Smooth muscle cell (in vitro differentiated cells): ENCODE data around the gene AP5S1. TPM values are rescaled to one million over a fixed set of nuclear protein-coding genes. Genes with fewer than 3 reads are reported as not detected.

Experiments
- DNase-seq: peaks from one replicate; lab custom pipeline; 2025; ENCODE audit not compliant: unreplicated experiment; lab: John Stamatoyannopoulos, UW
- H2AFZ ChIP-seq: fragments of 200-600 bp; sonication (generic); 2 replicates; pipeline ENCODE4 v1.6.0; 2016; ENCODE audit warnings: antibody characterized with exemption, low read depth, mild to moderate bottlenecking
- H3F3A ChIP-seq: fragments of 200-600 bp; sonication (generic); 2 replicates; pipeline ENCODE4 v1.6.0; 2017; ENCODE audit warnings: antibody characterized with exemption, low read depth
- H3K27ac ChIP-seq: fragments of 200-600 bp; sonication (generic); 2 replicates; pipeline ENCODE4 v1.5.1; 2016; ENCODE audit warnings: low read depth, mild to moderate bottlenecking
- H3K27me3 ChIP-seq: fragments of 200-600 bp; sonication (generic); 2 replicates; pipeline ENCODE4 v1.6.1; 2016; ENCODE audit warnings: low read depth, mild to moderate bottlenecking
- H3K36me3 ChIP-seq: fragments of 200-600 bp; sonication (generic); 2 replicates; pipeline ENCODE4 v1.5.1; 2016; ENCODE audit warnings: low read depth
- H3K4me1 ChIP-seq: fragments of 200-600 bp; sonication (generic); 2 replicates; pipeline ENCODE4 v1.5.1; 2016; ENCODE audit warnings: low read depth
- H3K4me2 ChIP-seq: fragments of 200-600 bp; sonication (generic); 2 replicates; pipeline ENCODE4 v1.6.0; 2016; ENCODE audit warnings: mild to moderate bottlenecking
- H3K4me3 ChIP-seq: fragments of 200-600 bp; sonication (generic); 2 replicates; pipeline ENCODE4 v1.5.1; 2016; ENCODE audit warnings: mild to moderate bottlenecking
- H3K79me2 ChIP-seq: fragments of 200-600 bp; sonication (generic); 2 replicates; pipeline ENCODE4 v1.6.0; 2016; ENCODE audit warnings: low read depth, mild to moderate bottlenecking
- H3K9ac ChIP-seq: fragments of 200-600 bp; sonication (generic); 2 replicates; pipeline ENCODE4 v1.6.0; 2016; ENCODE audit warnings: low read depth
- H3K9me3 ChIP-seq: fragments of 200-600 bp; sonication (generic); replicated peaks from 2 replicates; pipeline ENCODE4 v1.5.1; 2016; ENCODE audit warnings: low read depth
- H4K20me1 ChIP-seq: fragments of 200-600 bp; sonication (generic); 2 replicates; pipeline ENCODE4 v1.6.0; 2016; ENCODE audit warnings: low read depth
- CTCF ChIP-seq: fragments of 200-600 bp; sonication (generic); IDR thresholded peaks from 2 replicates; pipeline ENCODE4 v1.5.1; 2017; ENCODE audit warnings: borderline replicate concordance, mild to moderate bottlenecking, antibody characterized with exemption; ENCODE audit not compliant: insufficient read depth, poor library complexity, severe bottlenecking
- WGBS: methylation state at CpG from one replicate; pipeline ENCODE4 v1.1.7; 2016; ENCODE audit warnings: low lambda C conversion rate; 5-methylcytosine and 5-hydroxymethylcytosine counted together
- polyA plus RNA-seq: library from polyadenylated mRNA; unstranded; fragments of >200 nt; fragmentation: Nextera tagmentation; extraction: Ambion mirVana; gene quantifications from 2 replicates; pipeline ENCODE4 v1.2.1, GENCODE V29; 2016
- total RNA-seq: library from RNA; depleted of rRNA; stranded (reverse); fragments of >200 nt; gene quantifications from 2 replicates; pipeline ENCODE4 v1.2.3, GENCODE V29; 2014

Gene AP5S1
- total and polyA plus RNA-seq, 2 experiments from 2014 or later, result 3.1 to 14.7 TPM

- 97% methylated on average over 6 of the region's 6 CpGs for WGBS
Observed at GRCh38 chr20:3858689-3859088, 38.3 kb downstream of the AP5S1 start.

GRCh38 chr20:3861191-3861590 lies 40.8 kb downstream of the AP5S1 start:
- H3F3A ChIP-seq, result no peaks in the 10 kb centered on the region
- no peak for DNase-seq
- H2AFZ ChIP-seq, result no peak overlapping the region
- no peaks in the 10 kb centered on the region for H3K9me3 ChIP-seq
- H3K4me3 ChIP-seq, result no peak overlapping the region
- no peak overlapping the region for H3K9ac ChIP-seq
- TF ChIP-seq CTCF, result no peak
- H4K20me1 ChIP-seq, result peaks cover 12% of the 10 kb centered on the region
- no peak overlapping the region for H3K4me2 ChIP-seq
- H3K27me3 ChIP-seq, result no peaks in the 10 kb centered on the region
- WGBS, result 96% methylated on average over 7 of the region's 7 CpGs
- no peaks in the 10 kb centered on the region for H3K4me1 ChIP-seq
- H3K79me2 ChIP-seq, result no peaks in the 10 kb centered on the region
- no peak overlapping the region for H3K27ac ChIP-seq
- peaks cover 9% of the 10 kb centered on the region for H3K36me3 ChIP-seq

More at GRCh38 chr20:3858689-3859088, 38.3 kb downstream of the AP5S1 start:
- H3K79me2 ChIP-seq, result no peaks in the 10 kb centered on the region
- TF ChIP-seq CTCF, result no peak
- no peaks in the 10 kb centered on the region for H3F3A ChIP-seq
- H2AFZ ChIP-seq, result no peak overlapping the region
- H3K4me3 ChIP-seq, result no peak overlapping the region
- H3K4me2 ChIP-seq, result no peak overlapping the region
- no peak for DNase-seq
- H3K4me1 ChIP-seq, result no peaks in the 10 kb centered on the region
- peaks cover 19% of the 10 kb centered on the region for H4K20me1 ChIP-seq
- H3K27me3 ChIP-seq, result no peaks in the 10 kb centered on the region
- H3K9me3 ChIP-seq, result no peaks in the 10 kb centered on the region
- H3K36me3 ChIP-seq, result peaks cover 9% of the 10 kb centered on the region
- H3K27ac ChIP-seq, result no peak overlapping the region
- no peak overlapping the region for H3K9ac ChIP-seq

GRCh38 chr20:3862333-3862732 lies 42.0 kb downstream of the AP5S1 start:
- no peaks in the 10 kb centered on the region for H3K27me3 ChIP-seq
- peaks cover 9% of the 10 kb centered on the region for H3K36me3 ChIP-seq
- H3K27ac ChIP-seq, result no peak overlapping the region
- H3K9me3 ChIP-seq, result no peaks in the 10 kb centered on the region
- peaks cover 13% of the 10 kb centered on the region for H4K20me1 ChIP-seq
- TF ChIP-seq CTCF, result no peak
- H3K4me2 ChIP-seq, result no peak overlapping the region
- H3K79me2 ChIP-seq, result no peaks in the 10 kb centered on the region
- H3K4me1 ChIP-seq, result no peaks in the 10 kb centered on the region
- H2AFZ ChIP-seq, result no peak overlapping the region
- no peak for DNase-seq
- 96% methylated on average over 1 of the region's 1 CpG for WGBS
- H3F3A ChIP-seq, result no peaks in the 10 kb centered on the region
- H3K4me3 ChIP-seq, result no peak overlapping the region
- H3K9ac ChIP-seq, result no peak overlapping the region

- no peaks in the 10 kb centered on the region for H3K79me2 ChIP-seq
- no peak overlapping the region for H3K4me3 ChIP-seq
- no peak overlapping the region for H3K9ac ChIP-seq
- no peaks in the 10 kb centered on the region for H3F3A ChIP-seq
- no peak overlapping the region for H3K4me2 ChIP-seq
- TF ChIP-seq CTCF, result no peak
- no peaks in the 10 kb centered on the region for H3K9me3 ChIP-seq
- no peak for DNase-seq
- no peaks in the 10 kb centered on the region for H3K4me1 ChIP-seq
- no peaks in the 10 kb centered on the region for H3K27me3 ChIP-seq
- H3K36me3 ChIP-seq, result peaks cover 9% of the 10 kb centered on the region
- no peak overlapping the region for H3K27ac ChIP-seq
- H2AFZ ChIP-seq, result no peak overlapping the region
- 92% methylated on average over 7 of the region's 7 CpGs for WGBS
- H4K20me1 ChIP-seq, result peaks cover 12% of the 10 kb centered on the region
Observed at GRCh38 chr20:3863317-3863716, 43.0 kb downstream of the AP5S1 start.
